OCI-LY1 (cell line): ENCODE data around the gene CSF3R.

ENCODE experiments used
- CTCF ChIP-seq: fragments of 200-600 bp; sonication (generic), shearing (Covaris generic); IDR thresholded peaks from 2 replicates; pipeline ENCODE4 v1.5.1; 2017; ENCODE audit warnings: mild to moderate bottlenecking, antibody characterized with exemption, low read length, moderate library complexity, mixed read lengths
- EZH2 ChIP-seq: fragments of 200-600 bp; sonication (generic), shearing (Covaris generic); IDR thresholded peaks from 2 replicates; pipeline ENCODE4 v1.8.0; 2017; ENCODE audit warnings: borderline replicate concordance, mixed run types, mild to moderate bottlenecking, antibody characterized with exemption, low read length, moderate library complexity, mixed read lengths

- TF ChIP-seq CTCF (no peak), EZH2 (no peak)
These were observed 666 bp downstream of the CSF3R start for GRCh38 chr1:36481771-36482723.
